Activated naive CD4-positive, alpha-beta T cell treated with anti-CD3 and anti-CD28 coated beads, Interleukin-2, amount 10 ng/mL, durations not matched to agents 5 hours and 36 hours (primary cell): ENCODE data around the gene GADL1. TPM values are rescaled to one million over a fixed set of nuclear protein-coding genes. Genes with fewer than 3 reads are reported as not detected.

Experiments used
- total RNA-seq, 2 experiments: library from RNA; stranded (reverse); gene quantifications; one replicate each; pipeline ENCODE4 v1.2.3, GENCODE V29; 2021

The GADL1 gene, protein sequence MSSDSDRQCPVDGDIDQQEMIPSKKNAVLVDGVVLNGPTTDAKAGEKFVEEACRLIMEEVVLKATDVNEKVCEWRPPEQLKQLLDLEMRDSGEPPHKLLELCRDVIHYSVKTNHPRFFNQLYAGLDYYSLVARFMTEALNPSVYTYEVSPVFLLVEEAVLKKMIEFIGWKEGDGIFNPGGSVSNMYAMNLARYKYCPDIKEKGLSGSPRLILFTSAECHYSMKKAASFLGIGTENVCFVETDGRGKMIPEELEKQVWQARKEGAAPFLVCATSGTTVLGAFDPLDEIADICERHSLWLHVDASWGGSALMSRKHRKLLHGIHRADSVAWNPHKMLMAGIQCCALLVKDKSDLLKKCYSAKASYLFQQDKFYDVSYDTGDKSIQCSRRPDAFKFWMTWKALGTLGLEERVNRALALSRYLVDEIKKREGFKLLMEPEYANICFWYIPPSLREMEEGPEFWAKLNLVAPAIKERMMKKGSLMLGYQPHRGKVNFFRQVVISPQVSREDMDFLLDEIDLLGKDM
- total RNA-seq = not detected

DNA sequence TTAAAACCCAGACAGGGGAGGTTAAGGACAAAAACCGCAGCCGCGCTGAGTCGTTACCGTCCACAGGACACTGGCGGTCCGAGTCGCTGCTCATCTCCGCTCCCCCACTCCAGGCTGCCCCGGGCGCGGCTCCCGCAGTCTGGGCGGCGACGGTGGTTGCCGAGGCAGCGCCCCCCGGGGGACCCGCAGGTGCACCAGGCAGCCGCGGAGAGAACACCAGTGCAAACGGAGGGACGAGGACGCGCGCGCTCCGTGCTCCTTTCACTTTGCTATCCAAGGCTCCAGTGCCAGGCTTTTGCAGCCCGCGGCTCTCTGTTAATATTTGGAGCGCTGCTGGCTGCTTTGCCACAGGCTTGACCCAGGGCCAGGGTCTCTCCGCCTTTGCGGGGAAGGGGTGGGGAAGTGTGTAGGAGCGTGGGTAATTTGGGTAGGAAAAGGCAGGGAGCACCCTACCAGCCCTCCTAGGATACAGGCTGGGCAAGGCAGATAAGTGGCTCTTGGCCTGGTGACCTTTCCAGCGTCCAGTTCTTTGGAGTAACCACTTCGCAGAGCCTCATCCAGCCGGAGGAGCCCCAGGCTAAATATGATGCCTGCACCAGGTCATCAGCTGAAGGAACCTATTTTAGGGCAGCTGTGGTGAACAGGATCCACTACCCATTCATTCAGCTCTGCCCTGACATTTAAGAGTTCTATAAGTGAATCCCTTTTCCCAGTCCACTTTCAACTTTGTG is at the start of gene GADL1:
TSS of gene GADL1 (minus strand) at position 141 of the 731 bp plus-strand sequence. CDS start at position 94, 47 bp downstream.

